Esophagus squamous epithelium (tissue), 5 donors: Measurements from ENCODE around the gene INPP5D. TPM values are rescaled to one million over a fixed set of nuclear protein-coding genes. Genes with fewer than 3 reads are reported as not detected.

Experiments used
- DNase-seq: peaks from one replicate; lab custom pipeline; 2025; lab: John Stamatoyannopoulos, UW
- H3K27ac ChIP-seq, 4 donors: fragments of 200-600 bp; sonication (generic); one replicate each; pipeline ENCODE4 v1.5.1; 2016 to 2019; ENCODE audit warnings: mild to moderate bottlenecking in 1 of 4
- H3K27me3 ChIP-seq, 4 donors: fragments of 200-600 bp; sonication (generic); 1 replicate in 3 of 4; 2 replicates in 1 of 4; pipeline versions ENCODE4 v1.5.1 to v1.6.0; 2017 to 2021; ENCODE audit warnings: antibody characterized with exemption in 1 of 4
- H3K36me3 ChIP-seq, 3 donors: fragments of 200-600 bp; sonication (generic); one replicate each; pipeline ENCODE4 v1.5.1; 2016 to 2019
- H3K4me1 ChIP-seq, 3 donors: fragments of 200-600 bp; sonication (generic); one replicate each; pipeline ENCODE4 v1.5.1; 2017 to 2019
- H3K4me3 ChIP-seq, 4 donors: fragments of 200-600 bp; sonication (generic); 1 replicate in 3 of 4; 2 replicates in 1 of 4; pipeline ENCODE4 v1.5.1; 2016 to 2019; ENCODE audit warnings: mild to moderate bottlenecking in 2 of 4, moderate library complexity in 1 of 4
- H3K9me3 ChIP-seq, 3 donors: fragments of 200-600 bp; sonication (generic); one replicate each; pipeline ENCODE4 v1.5.1; 2016 to 2019
- CTCF ChIP-seq, 6 experiments: fragments of 450-650 bp in 4 of 6; fragments of 200-600 bp in 2 of 6; sonication (generic) in 2 of 6; IDR thresholded peaks; one replicate each; pipeline ENCODE4 v1.5.1; 2016 to 2019; ENCODE audit warnings: antibody characterized with exemption in 6 of 6, mild to moderate bottlenecking in 4 of 6, moderate library complexity in 4 of 6
- POLR2A ChIP-seq, 4 donors: fragments of 450-650 bp; IDR thresholded peaks; one replicate each; pipeline ENCODE4 v1.6.1; 2017; ENCODE audit warnings: antibody characterized with exemption in 4 of 4, mild to moderate bottlenecking in 4 of 4, moderate library complexity in 3 of 4
- WGBS, 2 donors: methylation state at CpG; one replicate each; pipeline ENCODE4 v1.1.5; 2018; 5-methylcytosine and 5-hydroxymethylcytosine counted together
- intact Hi-C: fragments of 100-400 bp; cut with DNase I; formaldehyde crosslinking; loops from one replicate; pipeline ENCODE4 v1.15.0; 2022
- total RNA-seq, 4 donors: library from RNA; depleted of rRNA; stranded (reverse); fragments of >200 nt; gene quantifications; one replicate each; pipeline ENCODE4 v1.1.0, GENCODE V29; 2016
- donor health status: DM: yes; HTN: yes; CAD: no.

The INPP5D gene
- total RNA-seq, 4 donors from 2014 or later = 2.2 to 36.0 (median 10.2) TPM

GRCh38 chr2:233107011-233107410 lies 46.9 kb downstream of the INPP5D start:
- no peak overlapping the region for H3K4me3 ChIP-seq
- TF ChIP-seq CTCF (IDR thresholded peaks at IDR 0.05) (no peak), POLR2A (IDR thresholded peaks at IDR 0.05) (no peak)
- no peaks in the 10 kb centered on the region for H3K36me3 ChIP-seq
- peaks cover 0 to 7% (median 0%) of the 10 kb centered on the region in 4 donors for H3K27me3 ChIP-seq
- H3K27ac ChIP-seq = no peak overlapping the region
- intact Hi-C loops = no loop called here
- no peaks in the 10 kb centered on the region for H3K9me3 ChIP-seq
- H3K4me1 ChIP-seq = peaks cover 0 to 2% (median 0%) of the 10 kb centered on the region in 3 donors
- DNase-seq = no peak
- WGBS, 2 donors = 83% methylated on average over 1 of the region's 1 CpG; no CpG with 5 or more reads in 1 of the 2 donors

GRCh38 chr2:233107831-233108300 lies 47.7 kb downstream of the INPP5D start:
- WGBS, 2 donors = 69 to 79% methylated on average over 8 to 12 of the region's 12 CpGs
- peaks cover 0 to 11% (median 0%) of the 10 kb centered on the region in 3 donors for H3K4me1 ChIP-seq
- no peaks in the 10 kb centered on the region for H3K9me3 ChIP-seq
- no peak for TF ChIP-seq CTCF (IDR thresholded peaks at IDR 0.05)
- TF ChIP-seq POLR2A (IDR thresholded peaks at IDR 0.05) = no peak
- H3K4me3 ChIP-seq = no peak overlapping the region
- DNase-seq = no peak
- H3K36me3 ChIP-seq = no peaks in the 10 kb centered on the region
- no peak overlapping the region for H3K27ac ChIP-seq
- intact Hi-C loops = no loop called here
- H3K27me3 ChIP-seq = peaks cover 0 to 7% (median 0%) of the 10 kb centered on the region in 4 donors

- intact Hi-C loops = no loop called here
Measured at GRCh38 chr2:233108611-233109490, 48.7 kb downstream of the INPP5D start.

GRCh38 chr2:233111427-233111826 lies 51.3 kb downstream of the INPP5D start:
- 87 to 91% methylated on average over 5 of the region's 5 CpGs for WGBS, 2 donors
- H3K27me3 ChIP-seq = peaks cover 0 to 7% (median 0%) of the 10 kb centered on the region in 4 donors
- no peaks in the 10 kb centered on the region for H3K36me3 ChIP-seq
- no peaks in the 10 kb centered on the region for H3K9me3 ChIP-seq
- no peak overlapping the region for H3K27ac ChIP-seq
- intact Hi-C loops = no loop called here
- no peak for DNase-seq
- H3K4me1 ChIP-seq = peaks cover 0 to 26% (median 4%) of the 10 kb centered on the region in 3 donors
- H3K4me3 ChIP-seq = no peak overlapping the region
- TF ChIP-seq POLR2A (IDR thresholded peaks at IDR 0.05) (no peak), CTCF (IDR thresholded peaks at IDR 0.05) (no peak)

More at GRCh38 chr2:233108611-233109490, 48.7 kb downstream of the INPP5D start:
- Histone ChIP-seq H3K27ac (no peak overlapping the region), H3K9me3 (no peaks in the 10 kb centered on the region), H3K36me3 (no peaks in the 10 kb centered on the region), H3K4me1 (peaks cover 0 to 13% (median 0%) of the 10 kb centered on the region in 3 donors), H3K27me3 (peaks cover 0 to 7% (median 0%) of the 10 kb centered on the region in 4 donors), H3K4me3 (no peak overlapping the region)
- 76 to 82% methylated on average over 6 to 10 of the region's 10 CpGs for WGBS, 2 donors
- DNase-seq = no peak
- TF ChIP-seq CTCF (IDR thresholded peaks at IDR 0.05) (no peak), POLR2A (IDR thresholded peaks at IDR 0.05) (no peak)

- intact Hi-C loops = no loop called here
Measured at GRCh38 chr2:233112329-233112728, 52.2 kb downstream of the INPP5D start.

More at GRCh38 chr2:233112329-233112728, 52.2 kb downstream of the INPP5D start:
- WGBS, 2 donors = 43 to 57% methylated on average over 4 of the region's 4 CpGs
- H3K9me3 ChIP-seq = no peaks in the 10 kb centered on the region
- peaks cover 0 to 7% (median 0%) of the 10 kb centered on the region in 4 donors for H3K27me3 ChIP-seq
- no peaks in the 10 kb centered on the region for H3K36me3 ChIP-seq
- H3K4me1 ChIP-seq = peaks cover 0 to 27% (median 4%) of the 10 kb centered on the region in 3 donors
- TF ChIP-seq CTCF (IDR thresholded peaks at IDR 0.05) = no peak
- no peak for TF ChIP-seq POLR2A (IDR thresholded peaks at IDR 0.05)
- H3K27ac ChIP-seq = no peak overlapping the region
- no peak for DNase-seq
- H3K4me3 ChIP-seq = no peak overlapping the region
